A549 (cell line): ENCODE measurements around the gene EHD3. TPM values are rescaled to one million over a fixed set of nuclear protein-coding genes. Genes with fewer than 3 reads are reported as not detected.

ENCODE experiments used
- ATAC-seq, 2 experiments: fragments of 200-7000 bp in 1 of 2; fragments of >200 bp in 1 of 2; cut with Nextera tagmentation in 1 of 2; cut with Tn5 transposase in 1 of 2; 3 replicates each; pipeline versions ENCODE4 v1.8.0 to v1.9.1; 2018 to 2020; ENCODE audit warnings: mild to moderate bottlenecking in 1 of 2, moderate library complexity in 1 of 2
- CTCF ChIA-PET: fragments of 300-600 bp; sonication (Branson Sonifier 250); formaldehyde crosslinking; extraction: SDS; loops from one replicate; lab custom pipeline; 2021; ENCODE audit warnings: antibody characterized with exemption, inconsistent platforms; lab: Yijun Ruan, JAX
- POLR2A ChIA-PET: fragments of 350-600 bp; formaldehyde crosslinking; extraction: SDS; loops from one replicate; lab custom pipeline; 2021; ENCODE audit warnings: antibody characterized with exemption, inconsistent platforms; lab: Yijun Ruan, JAX
- DNase-seq, 2 experiments: peaks; one replicate each; pipeline versions ENCODE4 v3.0.0 to v3.0.0-alpha.2; 2011 to 2016; ENCODE audit warnings: low read depth in 1 of 2, low spot score in 1 of 2
- FAIRE-seq: peaks from 2 replicates; lab custom pipeline; 2011; peaks lifted over from hg19 to GRCh38; lab: Jason Lieb, UNC
- H3K27ac ChIP-seq, 2 experiments: fragments of >200 bp; sonication (Bioruptor Twin); formaldehyde crosslinking; 3 replicates each; pipeline ENCODE4 v1.5.1; 2016 to 2017
- H3K4me1 ChIP-seq: fragments of >200 bp; sonication (Bioruptor Twin); formaldehyde crosslinking; 3 replicates; pipeline ENCODE4 v1.6.1; 2016
- H3K4me2 ChIP-seq: fragments of >200 bp; sonication (Bioruptor Twin); formaldehyde crosslinking; 3 replicates; pipeline ENCODE4 v1.6.1; 2016
- H3K4me3 ChIP-seq: fragments of >200 bp; sonication (Bioruptor Twin); formaldehyde crosslinking; 3 replicates; pipeline ENCODE4 v1.5.1; 2016
- H3K9me3 ChIP-seq: fragments of >200 bp; sonication (Bioruptor Twin); formaldehyde crosslinking; 3 replicates; pipeline ENCODE4 v1.6.1; 2016
- CBX2 ChIP-seq: fragments of 200-600 bp; sonication (generic); IDR thresholded peaks from 2 replicates; pipeline ENCODE4 v1.6.1; 2016; ENCODE audit warnings: low read depth, mild to moderate bottlenecking, borderline replicate concordance
- CBX8 ChIP-seq: fragments of 200-600 bp; sonication (generic); IDR thresholded peaks from 2 replicates; pipeline ENCODE4 v1.6.1; 2016
- CEBPB ChIP-seq, 2 experiments: fragments of >200 bp in 1 of 2; sonication (Bioruptor Twin) in 1 of 2; formaldehyde crosslinking in 1 of 2; IDR thresholded peaks; 2 replicates each; pipeline ENCODE4 v1.6.1; 2012 to 2016
- CHD2 ChIP-seq: fragments of 150-350 bp; IDR thresholded peaks from 2 replicates; pipeline ENCODE4 v1.6.1; 2014; ENCODE audit warnings: low read length; ENCODE audit not compliant: partially characterized antibody
- EP300 ChIP-seq, 2 experiments: fragments of >200 bp; sonication (Bioruptor Twin); formaldehyde crosslinking; IDR thresholded peaks; 2 replicates in 1 of 2; 3 replicates in 1 of 2; pipeline ENCODE4 v1.6.1; 2016 to 2017
- FOSB ChIP-seq: fragments of 250-450 bp; sonication (Bioruptor Pico); IDR thresholded peaks from 2 replicates; pipeline ENCODE4 v1.5.0; 2020; ENCODE audit warnings: mild to moderate bottlenecking, moderate library complexity
- FOXS1 ChIP-seq: fragments of 250-450 bp; sonication (Bioruptor Pico); IDR thresholded peaks from 2 replicates; pipeline ENCODE4 v1.5.0; 2020; ENCODE audit warnings: mild to moderate bottlenecking, moderate library complexity
- GATA3 ChIP-seq: IDR thresholded peaks from 2 replicates; pipeline ENCODE4 v1.6.1; 2012; ENCODE audit warnings: borderline replicate concordance
- HDAC2 ChIP-seq: fragments of 200-600 bp; sonication (generic); IDR thresholded peaks from 2 replicates; pipeline ENCODE4 v1.6.1; 2016
- HEYL ChIP-seq: fragments of 250-450 bp; sonication (Bioruptor Pico); IDR thresholded peaks from 2 replicates; pipeline ENCODE4 v1.8.0; 2021; ENCODE audit warnings: mild to moderate bottlenecking, moderate library complexity
- JUNB ChIP-seq: fragments of >200 bp; sonication (Bioruptor Twin); formaldehyde crosslinking; IDR thresholded peaks from 2 replicates; pipeline ENCODE4 v1.6.1; 2016
- NPAS2 ChIP-seq: fragments of 250-450 bp; sonication (Bioruptor Pico); IDR thresholded peaks from 2 replicates; pipeline ENCODE4 v1.8.0; 2022; ENCODE audit warnings: mild to moderate bottlenecking, moderate library complexity, borderline replicate concordance
- NR3C1 ChIP-seq: fragments of >200 bp; sonication (Bioruptor Twin); formaldehyde crosslinking; IDR thresholded peaks from 3 replicates; pipeline ENCODE4 v1.6.1; 2017
- POLR2AphosphoS2 ChIP-seq: conservative IDR thresholded peaks from 2 replicates; pipeline ENCODE4 v1.6.1; 2012; ENCODE audit warnings: low read length, improper control_type of control experiment, inconsistent platforms
- RNF2 ChIP-seq: fragments of 200-600 bp; sonication (generic); IDR thresholded peaks from 2 replicates; pipeline ENCODE4 v1.6.1; 2016; ENCODE audit warnings: low read depth, mild to moderate bottlenecking, antibody characterized with exemption, moderate library complexity, borderline replicate concordance
- TFCP2L1 ChIP-seq: fragments of 250-450 bp; sonication (Bioruptor Pico); IDR thresholded peaks from 2 replicates; pipeline ENCODE4 v1.5.0; 2021; ENCODE audit warnings: mild to moderate bottlenecking
- TP53 ChIP-seq: fragments of 250-450 bp; sonication (Bioruptor Pico); IDR thresholded peaks from 2 replicates; pipeline ENCODE4 v1.5.0; 2021; ENCODE audit warnings: mild to moderate bottlenecking, moderate library complexity
- ZFP36 ChIP-seq: fragments of 450-650 bp; IDR thresholded peaks from 2 replicates; pipeline ENCODE4 v1.6.1; 2014; ENCODE audit warnings: borderline replicate concordance; ENCODE audit not compliant: partially characterized antibody
- WGBS: methylation state at CpG from one replicate; pipeline ENCODE4 v1.1.6; 2017; ENCODE audit errors: missing lambda C conversion rate; 5-methylcytosine and 5-hydroxymethylcytosine counted together
- polyA plus RNA-seq, 4 experiments: library from polyadenylated mRNA; depleted of rRNA in 3 of 4; stranded (reverse); fragments of >200 nt; fragmentation: RNase III in 1 of 4; extraction: RNeasy Plus Mini Kit Qiagen cat#74134 plus additional on column Dnase treatment in 1 of 4; gene quantifications; 2 replicates in 3 of 4; 3 replicates in 1 of 4; pipeline ENCODE4 v1.2.3, GENCODE V29; 2011 to 2017
- TF ChIP-seq, protein P1 (sequence below): IDR thresholded peaks from 2 replicates; pipeline ENCODE4 v1.6.1; 2012
- TF ChIP-seq, protein P2 (sequence below): fragments of >200 bp; sonication (Bioruptor Twin); formaldehyde crosslinking; IDR thresholded peaks from 2 replicates; pipeline ENCODE4 v1.6.1; 2016
- TF ChIP-seq, protein P3 (sequence below): fragments of 250-450 bp; sonication (Bioruptor Pico); IDR thresholded peaks from 2 replicates; pipeline ENCODE4 v1.5.0; 2021; ENCODE audit warnings: mild to moderate bottlenecking, moderate library complexity, borderline replicate concordance
- TF ChIP-seq, protein P4 (sequence below): fragments of 150-350 bp; IDR thresholded peaks from 2 replicates; pipeline ENCODE4 v1.6.1; 2014; ENCODE audit warnings: low read depth, mild to moderate bottlenecking, low read length
- TF ChIP-seq, protein P5 (sequence below): IDR thresholded peaks from 2 replicates; pipeline ENCODE4 v1.6.1; 2012; ENCODE audit warnings: low read depth, borderline replicate concordance

Gene EHD3
- polyA plus RNA-seq, 2 of the 4 experiments (the other 2 are of a cell fraction): 8.7 to 10.6 TPM

DNA sequence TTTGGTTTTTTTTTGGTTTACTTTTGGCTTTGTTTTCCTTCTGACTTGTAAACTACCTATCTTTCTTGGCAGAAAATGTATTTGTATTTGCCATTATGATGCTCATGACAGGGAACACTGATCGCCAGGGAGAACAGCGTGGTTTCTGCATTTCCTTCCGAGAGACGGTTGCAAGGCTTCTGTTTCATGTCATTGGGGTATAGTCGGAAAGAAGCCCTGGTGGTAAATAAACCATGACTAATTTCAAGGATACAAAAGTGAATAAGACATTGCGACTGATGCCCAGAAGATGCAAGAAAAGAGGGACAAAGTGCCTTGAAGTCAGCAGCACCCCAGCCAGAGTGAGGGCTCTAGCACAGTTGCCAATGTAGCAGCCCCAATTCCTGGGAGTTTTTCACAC, 12.4 kb upstream of the EHD3 start:
- no peaks in the 10 kb centered on the region for H3K9me3 ChIP-seq
- CTCF ChIA-PET: interaction anchor here (1.4 to 2.0 kb wide), 3 partner anchors 9 to 12 kb away, joined by 3 to 9 read pairs (median 8); partner anchors contain the start of gene EHD3

DNA sequence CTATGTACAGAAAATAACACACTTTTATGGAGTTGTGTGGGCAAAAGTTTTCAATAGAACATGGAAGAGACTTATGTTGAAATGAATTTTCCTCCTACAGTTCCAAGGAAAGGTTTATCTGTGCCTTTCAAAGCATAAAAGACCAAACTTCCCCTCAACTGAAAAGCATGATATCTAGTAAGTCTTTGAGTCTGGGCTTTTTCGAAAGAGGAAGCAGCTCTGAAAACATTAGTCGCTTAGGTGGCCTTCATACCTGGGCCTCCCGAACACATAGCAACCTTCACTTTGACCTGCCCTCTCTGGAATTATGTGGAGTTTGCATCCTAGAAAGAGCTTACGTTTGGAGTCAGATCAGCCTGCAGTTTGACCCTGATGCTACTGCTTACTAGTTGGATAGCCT, 11.9 kb upstream of the EHD3 start:
- CTCF ChIA-PET: interaction anchor here (2.0 kb wide), 1 partner anchor 11 kb away, joined by 9 read pairs; the partner anchor contains the start of gene EHD3
- 55% methylated on average over 4 of the region's 4 CpGs for WGBS
- POLR2A ChIA-PET: no interaction called here
- Histone ChIP-seq H3K4me1 (no peaks in the 10 kb centered on the region), H3K4me3 (no peak overlapping the region), H3K27ac (no peak overlapping the region), H3K4me2 (no peak overlapping the region), H3K9me3 (no peaks in the 10 kb centered on the region)
- no peak for ATAC-seq
- FAIRE-seq: no peak
- no peak for TF ChIP-seq HDAC2
- no peak for TF ChIP-seq GATA3
- no peak for TF ChIP-seq NR3C1
- TF ChIP-seq HEYL (CRISPR knock-in tag): no peak
- no peak for TF ChIP-seq NPAS2 (CRISPR knock-in tag)
- no peak for TF ChIP-seq CHD2
- TF ChIP-seq FOSB (CRISPR knock-in tag): no peak
- no peak for TF ChIP-seq FOXS1
- no peak for DNase-seq

More for the DNA sequence above, 12.4 kb upstream of the EHD3 start:
- POLR2A ChIA-PET: no interaction called here
- ATAC-seq: no peak
- TF ChIP-seq CBX8 (no peak), RNF2 (no peak), TP53 (no peak), CEBPB (IDR thresholded peaks at IDR 0.05) (no peak), ZFP36 (no peak), CBX2 (no peak), JUNB (no peak), FOXS1 (no peak), GATA3 (no peak), POLR2AphosphoS2 (no peak), EP300 (IDR thresholded peaks at IDR 0.05) (no peak), TFCP2L1 (CRISPR knock-in tag) (no peak), FOSB (CRISPR knock-in tag) (no peak)
- TF ChIP-seq, protein P1, sequence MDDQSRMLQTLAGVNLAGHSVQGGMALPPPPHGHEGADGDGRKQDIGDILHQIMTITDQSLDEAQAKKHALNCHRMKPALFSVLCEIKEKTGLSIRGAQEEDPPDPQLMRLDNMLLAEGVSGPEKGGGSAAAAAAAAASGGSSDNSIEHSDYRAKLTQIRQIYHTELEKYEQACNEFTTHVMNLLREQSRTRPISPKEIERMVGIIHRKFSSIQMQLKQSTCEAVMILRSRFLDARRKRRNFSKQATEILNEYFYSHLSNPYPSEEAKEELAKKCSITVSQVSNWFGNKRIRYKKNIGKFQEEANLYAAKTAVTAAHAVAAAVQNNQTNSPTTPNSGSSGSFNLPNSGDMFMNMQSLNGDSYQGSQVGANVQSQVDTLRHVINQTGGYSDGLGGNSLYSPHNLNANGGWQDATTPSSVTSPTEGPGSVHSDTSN: no peak
- TF ChIP-seq, protein P2, sequence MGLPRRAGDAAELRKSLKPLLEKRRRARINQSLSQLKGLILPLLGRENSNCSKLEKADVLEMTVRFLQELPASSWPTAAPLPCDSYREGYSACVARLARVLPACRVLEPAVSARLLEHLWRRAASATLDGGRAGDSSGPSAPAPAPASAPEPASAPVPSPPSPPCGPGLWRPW: no peak
- TF ChIP-seq, protein P3, sequence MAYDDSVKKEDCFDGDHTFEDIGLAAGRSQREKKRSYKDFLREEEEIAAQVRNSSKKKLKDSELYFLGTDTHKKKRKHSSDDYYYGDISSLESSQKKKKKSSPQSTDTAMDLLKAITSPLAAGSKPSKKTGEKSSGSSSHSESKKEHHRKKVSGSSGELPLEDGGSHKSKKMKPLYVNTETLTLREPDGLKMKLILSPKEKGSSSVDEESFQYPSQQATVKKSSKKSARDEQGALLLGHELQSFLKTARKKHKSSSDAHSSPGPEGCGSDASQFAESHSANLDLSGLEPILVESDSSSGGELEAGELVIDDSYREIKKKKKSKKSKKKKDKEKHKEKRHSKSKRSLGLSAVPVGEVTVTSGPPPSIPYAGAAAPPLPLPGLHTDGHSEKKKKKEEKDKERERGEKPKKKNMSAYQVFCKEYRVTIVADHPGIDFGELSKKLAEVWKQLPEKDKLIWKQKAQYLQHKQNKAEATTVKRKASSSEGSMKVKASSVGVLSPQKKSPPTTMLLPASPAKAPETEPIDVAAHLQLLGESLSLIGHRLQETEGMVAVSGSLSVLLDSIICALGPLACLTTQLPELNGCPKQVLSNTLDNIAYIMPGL (CRISPR knock-in tag): no peak
- TF ChIP-seq, protein P4, sequence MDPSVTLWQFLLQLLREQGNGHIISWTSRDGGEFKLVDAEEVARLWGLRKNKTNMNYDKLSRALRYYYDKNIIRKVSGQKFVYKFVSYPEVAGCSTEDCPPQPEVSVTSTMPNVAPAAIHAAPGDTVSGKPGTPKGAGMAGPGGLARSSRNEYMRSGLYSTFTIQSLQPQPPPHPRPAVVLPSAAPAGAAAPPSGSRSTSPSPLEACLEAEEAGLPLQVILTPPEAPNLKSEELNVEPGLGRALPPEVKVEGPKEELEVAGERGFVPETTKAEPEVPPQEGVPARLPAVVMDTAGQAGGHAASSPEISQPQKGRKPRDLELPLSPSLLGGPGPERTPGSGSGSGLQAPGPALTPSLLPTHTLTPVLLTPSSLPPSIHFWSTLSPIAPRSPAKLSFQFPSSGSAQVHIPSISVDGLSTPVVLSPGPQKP: no peak
- TF ChIP-seq, protein P5, sequence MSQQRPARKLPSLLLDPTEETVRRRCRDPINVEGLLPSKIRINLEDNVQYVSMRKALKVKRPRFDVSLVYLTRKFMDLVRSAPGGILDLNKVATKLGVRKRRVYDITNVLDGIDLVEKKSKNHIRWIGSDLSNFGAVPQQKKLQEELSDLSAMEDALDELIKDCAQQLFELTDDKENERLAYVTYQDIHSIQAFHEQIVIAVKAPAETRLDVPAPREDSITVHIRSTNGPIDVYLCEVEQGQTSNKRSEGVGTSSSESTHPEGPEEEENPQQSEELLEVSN: no peak
- TF ChIP-seq, all 56 proteins: peak for 0
- DNase-seq (no peak), FAIRE-seq (no peak)
- Histone ChIP-seq H3K27ac (no peak overlapping the region), H3K4me2 (no peak overlapping the region), H3K4me1 (no peaks in the 10 kb centered on the region), H3K4me3 (no peak overlapping the region)
- 59% methylated on average over 6 of the region's 6 CpGs for WGBS
